ENCODE measurements around the gene VANGL2.

VANGL2 gene

GRCh38 chr1:160429702-160430535, 29.6 kb downstream of the VANGL2 start:
- Histone ChIP-seq H3K36me3 (no peaks in the 10 kb centered on the region), H3K9me3 (no peaks in the 10 kb centered on the region), H3K27ac (no peak overlapping the region), H3K4me1 (ENCODE audit: control insufficient read depth in 1 of 2, insufficient read depth in 1 of 2, low read depth in 1 of 2, low read length in 1 of 2) (no peaks in the 10 kb centered on the region), H3K27me3 (no peaks in the 10 kb centered on the region), H3K4me3 (ENCODE audit: low read depth in 1 of 2, low read length in 1 of 2) (no peak overlapping the region)
- TF ChIP-seq, protein P1, sequence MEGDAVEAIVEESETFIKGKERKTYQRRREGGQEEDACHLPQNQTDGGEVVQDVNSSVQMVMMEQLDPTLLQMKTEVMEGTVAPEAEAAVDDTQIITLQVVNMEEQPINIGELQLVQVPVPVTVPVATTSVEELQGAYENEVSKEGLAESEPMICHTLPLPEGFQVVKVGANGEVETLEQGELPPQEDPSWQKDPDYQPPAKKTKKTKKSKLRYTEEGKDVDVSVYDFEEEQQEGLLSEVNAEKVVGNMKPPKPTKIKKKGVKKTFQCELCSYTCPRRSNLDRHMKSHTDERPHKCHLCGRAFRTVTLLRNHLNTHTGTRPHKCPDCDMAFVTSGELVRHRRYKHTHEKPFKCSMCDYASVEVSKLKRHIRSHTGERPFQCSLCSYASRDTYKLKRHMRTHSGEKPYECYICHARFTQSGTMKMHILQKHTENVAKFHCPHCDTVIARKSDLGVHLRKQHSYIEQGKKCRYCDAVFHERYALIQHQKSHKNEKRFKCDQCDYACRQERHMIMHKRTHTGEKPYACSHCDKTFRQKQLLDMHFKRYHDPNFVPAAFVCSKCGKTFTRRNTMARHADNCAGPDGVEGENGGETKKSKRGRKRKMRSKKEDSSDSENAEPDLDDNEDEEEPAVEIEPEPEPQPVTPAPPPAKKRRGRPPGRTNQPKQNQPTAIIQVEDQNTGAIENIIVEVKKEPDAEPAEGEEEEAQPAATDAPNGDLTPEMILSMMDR (IDR thresholded peaks at IDR 0.05), result no peak

DNA sequence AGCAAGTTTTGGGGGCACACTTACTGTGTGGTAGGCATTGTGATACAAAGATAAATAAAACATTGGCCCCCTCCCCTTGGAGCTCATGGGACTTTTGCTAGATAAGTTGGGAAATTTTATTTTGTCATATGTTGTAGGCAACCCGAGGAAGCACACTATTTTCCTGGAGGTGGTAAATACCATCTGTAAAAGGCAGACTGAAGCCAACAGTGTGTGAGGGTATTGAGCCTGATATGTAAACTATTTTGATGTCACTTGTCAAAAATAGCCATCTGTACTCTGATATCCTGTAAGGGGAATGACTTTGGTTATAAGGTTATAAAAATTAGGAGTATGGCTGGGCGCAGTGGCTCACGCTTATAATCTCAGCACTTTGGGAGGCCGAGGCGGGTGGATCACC, 30.6 kb downstream of the VANGL2 start:
- TF ChIP-seq, protein P1 (IDR thresholded peaks at IDR 0.05), result no peak
- no peaks in the 10 kb centered on the region for H3K36me3 ChIP-seq
- H3K4me3 ChIP-seq (ENCODE audit: low read depth in 1 of 2, low read length in 1 of 2), result no peak overlapping the region
- H3K4me1 ChIP-seq (ENCODE audit: control insufficient read depth in 1 of 2, insufficient read depth in 1 of 2, low read depth in 1 of 2, low read length in 1 of 2), result no peaks in the 10 kb centered on the region
- no peaks in the 10 kb centered on the region for H3K27me3 ChIP-seq
- H3K27ac ChIP-seq, result no peak overlapping the region
- no peaks in the 10 kb centered on the region for H3K9me3 ChIP-seq

DNA sequence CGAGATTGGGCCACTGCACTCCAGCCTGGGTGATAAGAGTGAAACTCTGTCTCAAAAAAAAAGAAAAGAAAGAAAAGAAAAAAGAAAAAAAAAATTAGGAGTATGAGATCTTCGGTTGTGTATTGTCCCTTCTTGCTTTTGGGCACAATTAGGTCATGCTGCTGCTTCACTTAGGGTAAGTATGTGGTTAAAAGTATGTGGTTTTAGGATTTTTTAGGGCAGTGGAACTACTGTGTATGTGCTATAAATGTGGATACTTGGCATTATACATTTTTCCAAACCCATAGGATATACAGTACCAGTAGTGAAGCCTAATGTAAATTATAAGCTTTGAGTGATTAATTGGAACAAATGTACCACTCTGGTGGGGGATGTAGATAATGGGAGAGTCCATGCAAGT, 31.2 kb downstream of the VANGL2 start:
- Histone ChIP-seq H3K4me3 (ENCODE audit: low read depth in 1 of 2, low read length in 1 of 2) (no peak overlapping the region), H3K27ac (no peak overlapping the region), H3K4me1 (ENCODE audit: control insufficient read depth in 1 of 2, insufficient read depth in 1 of 2, low read depth in 1 of 2, low read length in 1 of 2) (no peaks in the 10 kb centered on the region)

DNA sequence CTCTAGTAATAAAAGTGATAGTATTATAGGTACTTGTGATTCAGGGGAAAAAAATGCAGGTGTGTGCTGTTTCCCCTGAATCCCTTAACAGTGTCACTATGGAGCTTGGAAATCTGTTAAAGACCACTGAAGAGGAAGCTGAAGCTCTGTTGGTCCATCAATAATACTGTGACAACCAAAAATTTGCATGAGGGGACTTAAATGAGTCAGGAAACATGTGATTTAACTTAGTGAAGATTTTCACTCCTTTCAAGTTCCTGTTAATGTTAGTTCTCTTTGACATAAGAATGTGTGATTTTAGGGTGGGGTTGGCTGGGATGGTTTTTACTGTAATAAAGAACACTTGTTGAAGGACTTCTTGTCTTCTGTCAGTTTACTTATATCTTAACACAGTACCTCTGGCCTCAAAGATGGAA, 32.0 kb downstream of the VANGL2 start:
- no peaks in the 10 kb centered on the region for H3K27me3 ChIP-seq
- H3K4me1 ChIP-seq (ENCODE audit: control insufficient read depth in 1 of 2, insufficient read depth in 1 of 2, low read depth in 1 of 2, low read length in 1 of 2), result no peaks in the 10 kb centered on the region
- no peak overlapping the region for H3K27ac ChIP-seq
- H3K36me3 ChIP-seq, result no peaks in the 10 kb centered on the region
- TF ChIP-seq, protein P1 (IDR thresholded peaks at IDR 0.05), result no peak
- H3K4me3 ChIP-seq (ENCODE audit: low read depth in 1 of 2, low read length in 1 of 2), result no peak overlapping the region
- H3K9me3 ChIP-seq, result no peaks in the 10 kb centered on the region

More for the DNA sequence above, 31.2 kb downstream of the VANGL2 start:
- no peaks in the 10 kb centered on the region for H3K27me3 ChIP-seq
- no peaks in the 10 kb centered on the region for H3K36me3 ChIP-seq
- TF ChIP-seq, protein P1 (IDR thresholded peaks at IDR 0.05), result no peak
- H3K9me3 ChIP-seq, result no peaks in the 10 kb centered on the region

DNA sequence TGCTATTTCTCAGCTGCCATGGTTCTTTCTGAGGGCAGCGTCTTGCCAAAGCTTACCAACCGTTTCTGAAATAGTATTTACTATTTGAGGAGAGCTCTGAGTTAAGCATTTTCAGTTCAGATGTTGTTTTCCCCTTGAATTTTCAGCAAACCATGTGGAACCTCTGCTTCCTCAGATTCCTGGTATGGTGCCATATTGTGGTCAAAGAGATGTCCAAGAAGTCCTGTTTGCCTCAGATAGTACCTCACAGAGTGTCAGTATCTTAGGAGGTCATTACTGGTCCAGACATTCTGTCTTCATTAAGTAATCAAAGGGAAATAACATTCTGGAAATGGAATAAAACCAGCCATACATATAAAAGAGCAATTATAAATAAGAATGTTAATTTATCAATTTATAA, 36.6 kb downstream of the VANGL2 start:
- TF ChIP-seq, protein P1 (IDR thresholded peaks at IDR 0.05), result no peak
- H3K9me3 ChIP-seq, result no peaks in the 10 kb centered on the region
- no peaks in the 10 kb centered on the region for H3K36me3 ChIP-seq
- H3K27me3 ChIP-seq, result no peaks in the 10 kb centered on the region
- H3K4me1 ChIP-seq (ENCODE audit: control insufficient read depth in 1 of 2, insufficient read depth in 1 of 2, low read depth in 1 of 2, low read length in 1 of 2), result no peaks in the 10 kb centered on the region
- H3K4me3 ChIP-seq (ENCODE audit: low read depth in 1 of 2, low read length in 1 of 2), result no peak overlapping the region
- H3K27ac ChIP-seq, result no peak overlapping the region

Measured in neutrophil (primary cell).